Vagina (tissue), 2 donors: ENCODE measurements around the gene SLC16A13. TPM values are rescaled to one million over a fixed set of nuclear protein-coding genes. Genes with fewer than 3 reads are reported as not detected.
"Not testable (repeated sequence)": the region's sequence is repeated elsewhere in the genome, so short reads cannot be mapped to it uniquely, and the experiment has no call there.

Experiments used
- DNase-seq, 2 donors: peaks; one replicate each; pipeline ENCODE4 v3.0.0-alpha.2; 2017; ENCODE audit errors: extremely low spot score in 2 of 2
- H3K27ac ChIP-seq: fragments of 200-600 bp; sonication (generic); one replicate; pipeline ENCODE4 v1.5.1; 2019
- H3K27me3 ChIP-seq: fragments of 200-600 bp; sonication (generic); one replicate; pipeline ENCODE4 v1.5.1; 2019
- H3K36me3 ChIP-seq, 2 donors: fragments of 200-600 bp; sonication (generic); one replicate each; pipeline ENCODE4 v1.5.1; 2017 to 2019
- H3K4me1 ChIP-seq: fragments of 200-600 bp; sonication (generic); one replicate; pipeline ENCODE4 v1.5.1; 2019
- H3K4me3 ChIP-seq, 2 donors: fragments of 200-600 bp; sonication (generic); 1 replicate in 1 of 2; 2 replicates in 1 of 2; pipeline ENCODE4 v1.5.1; 2016 to 2019
- H3K9me3 ChIP-seq: fragments of 200-600 bp; sonication (generic); one replicate; pipeline ENCODE4 v1.5.1; 2019
- CTCF ChIP-seq, 3 experiments: fragments of 450-650 bp in 2 of 3; fragments of 200-600 bp in 1 of 3; sonication (generic) in 1 of 3; IDR thresholded peaks; one replicate each; pipeline ENCODE4 v1.5.1; 2017 to 2019; ENCODE audit warnings: antibody characterized with exemption in 3 of 3, mild to moderate bottlenecking in 2 of 3, moderate library complexity in 2 of 3
- POLR2A ChIP-seq, 2 donors: fragments of 450-650 bp; IDR thresholded peaks; one replicate each; pipeline ENCODE4 v1.6.1; 2017; ENCODE audit warnings: antibody characterized with exemption in 2 of 2, mild to moderate bottlenecking in 2 of 2, moderate library complexity in 2 of 2
- POLR2AphosphoS5 ChIP-seq, 2 donors: sonication (generic); formaldehyde crosslinking; IDR thresholded peaks; one replicate each; pipeline ENCODE4 v1.9.0; 2017; ENCODE audit warnings: antibody characterized with exemption in 2 of 2, mild to moderate bottlenecking in 2 of 2, low read depth in 1 of 2; ENCODE audit not compliant: insufficient read depth in 1 of 2
- intact Hi-C: fragments of 100-400 bp; cut with DNase I; formaldehyde crosslinking; loops from one replicate; pipeline ENCODE4 v1.15.1; 2023
- total RNA-seq: library from RNA; depleted of rRNA; stranded (reverse); fragments of >200 nt; gene quantifications from one replicate; pipeline ENCODE4 v1.2.3, GENCODE V29; 2016

The SLC16A13 gene
- total RNA-seq = 2.0 TPM

- Histone ChIP-seq H3K9me3 (no peaks in the 10 kb centered on the region), H3K36me3 (no peaks in the 10 kb centered on the region), H3K4me1 (peaks cover 23% of the 10 kb centered on the region), H3K4me3 (peak within 1 kb of the TSS; percentile 65 to 78), H3K27me3 (no peaks in the 10 kb centered on the region), H3K27ac (peak within 1 kb of the TSS; percentile 93)
- DNase-seq = peak in 1 of 2 donors; percentile 98
- intact Hi-C loops = no loop called here
- TF ChIP-seq POLR2A (IDR thresholded peaks at IDR 0.05) (peak; percentile 5 to 52), CTCF (IDR thresholded peaks at IDR 0.05) (peak in 1 of 3 experiments; percentile 17), POLR2AphosphoS5 (IDR thresholded peaks at IDR 0.05; ENCODE audit: insufficient read depth in 1 of 2, low read depth in 1 of 2) (peak; percentile 86 to 92)
Measured at GRCh38 chr17:7035591-7036368, at the start of gene SLC16A13. Gene SLC16A13, plus strand, starts transcription at chr17:7036015. Its CDS starts 368 bp downstream, at chr17:7036383.

- no peaks in the 10 kb centered on the region for H3K4me1 ChIP-seq
- H3K36me3 ChIP-seq = no peaks in the 10 kb centered on the region
- no peaks in the 10 kb centered on the region for H3K27me3 ChIP-seq
- intact Hi-C loops = no loop called here
- TF ChIP-seq POLR2A (IDR thresholded peaks at IDR 0.05) (no peak), POLR2AphosphoS5 (IDR thresholded peaks at IDR 0.05; ENCODE audit: insufficient read depth in 1 of 2, low read depth in 1 of 2) (no peak), CTCF (IDR thresholded peaks at IDR 0.05) (no peak)
- no peak overlapping the region for H3K4me3 ChIP-seq
- H3K9me3 ChIP-seq = no peaks in the 10 kb centered on the region
- DNase-seq = no peak
- H3K27ac ChIP-seq = no peak overlapping the region
Measured at GRCh38 chr17:6986676-6987075, 49.1 kb upstream of the SLC16A13 start.

GRCh38 chr17:6989779-6990178 is 46.0 kb upstream of the SLC16A13 start:
- no peak overlapping the region for H3K27ac ChIP-seq
- intact Hi-C loops = no loop called here
- H3K9me3 ChIP-seq = no peaks in the 10 kb centered on the region
- H3K4me1 ChIP-seq = no peaks in the 10 kb centered on the region
- H3K36me3 ChIP-seq = no peaks in the 10 kb centered on the region
- H3K4me3 ChIP-seq = no peak overlapping the region
- TF ChIP-seq POLR2A (IDR thresholded peaks at IDR 0.05) (no peak), POLR2AphosphoS5 (IDR thresholded peaks at IDR 0.05; ENCODE audit: insufficient read depth in 1 of 2, low read depth in 1 of 2) (no peak), CTCF (IDR thresholded peaks at IDR 0.05) (no peak)
- no peaks in the 10 kb centered on the region for H3K27me3 ChIP-seq
- no peak for DNase-seq

GRCh38 chr17:6993613-6994056 is 42.2 kb upstream of the SLC16A13 start:
- H3K27ac ChIP-seq, intact Hi-C loops: not testable (repeated sequence)

GRCh38 chr17:6994118-6994598 is 41.7 kb upstream of the SLC16A13 start:
- no peak for DNase-seq
- Histone ChIP-seq H3K36me3 (peaks cover 0 to 10% of the 10 kb centered on the region in 2 donors), H3K27ac (no peak overlapping the region), H3K4me1 (peaks cover 23% of the 10 kb centered on the region), H3K27me3 (no peaks in the 10 kb centered on the region), H3K4me3 (no peak overlapping the region), H3K9me3 (no peaks in the 10 kb centered on the region)
- TF ChIP-seq POLR2AphosphoS5 (IDR thresholded peaks at IDR 0.05; ENCODE audit: insufficient read depth in 1 of 2, low read depth in 1 of 2) (no peak), CTCF (IDR thresholded peaks at IDR 0.05) (no peak), POLR2A (IDR thresholded peaks at IDR 0.05) (no peak)
- intact Hi-C loops = no loop called here

More at GRCh38 chr17:6993613-6994056, 42.2 kb upstream of the SLC16A13 start:
- H3K27me3 ChIP-seq, DNase-seq, H3K36me3 ChIP-seq, H3K9me3 ChIP-seq, H3K4me3 ChIP-seq: not testable (repeated sequence)
- H3K4me1 ChIP-seq = peaks cover 23% of the 10 kb centered on the region
